Measurements from ENCODE around the gene CCDC70.
A peak's percentile ranks its signal among the peaks of the same experiment; 100 is the strongest.

The CCDC70 gene

GRCh38 chr13:51894239-51894638, 32.5 kb downstream of the CCDC70 start:
- H3K27ac ChIP-seq (replicated peaks) = no peak overlapping the region
- no peak for DNase-seq (ENCODE audit: low read depth in 1 of 2, low spot score in 1 of 2)
- TF ChIP-seq SPI1 (IDR thresholded peaks at IDR 0.05; ENCODE audit: borderline replicate concordance, low read depth) = no peak
- no peak for TF ChIP-seq GABPA (IDR thresholded peaks at IDR 0.05; ENCODE audit: low read depth)
- TF ChIP-seq, protein P1, sequence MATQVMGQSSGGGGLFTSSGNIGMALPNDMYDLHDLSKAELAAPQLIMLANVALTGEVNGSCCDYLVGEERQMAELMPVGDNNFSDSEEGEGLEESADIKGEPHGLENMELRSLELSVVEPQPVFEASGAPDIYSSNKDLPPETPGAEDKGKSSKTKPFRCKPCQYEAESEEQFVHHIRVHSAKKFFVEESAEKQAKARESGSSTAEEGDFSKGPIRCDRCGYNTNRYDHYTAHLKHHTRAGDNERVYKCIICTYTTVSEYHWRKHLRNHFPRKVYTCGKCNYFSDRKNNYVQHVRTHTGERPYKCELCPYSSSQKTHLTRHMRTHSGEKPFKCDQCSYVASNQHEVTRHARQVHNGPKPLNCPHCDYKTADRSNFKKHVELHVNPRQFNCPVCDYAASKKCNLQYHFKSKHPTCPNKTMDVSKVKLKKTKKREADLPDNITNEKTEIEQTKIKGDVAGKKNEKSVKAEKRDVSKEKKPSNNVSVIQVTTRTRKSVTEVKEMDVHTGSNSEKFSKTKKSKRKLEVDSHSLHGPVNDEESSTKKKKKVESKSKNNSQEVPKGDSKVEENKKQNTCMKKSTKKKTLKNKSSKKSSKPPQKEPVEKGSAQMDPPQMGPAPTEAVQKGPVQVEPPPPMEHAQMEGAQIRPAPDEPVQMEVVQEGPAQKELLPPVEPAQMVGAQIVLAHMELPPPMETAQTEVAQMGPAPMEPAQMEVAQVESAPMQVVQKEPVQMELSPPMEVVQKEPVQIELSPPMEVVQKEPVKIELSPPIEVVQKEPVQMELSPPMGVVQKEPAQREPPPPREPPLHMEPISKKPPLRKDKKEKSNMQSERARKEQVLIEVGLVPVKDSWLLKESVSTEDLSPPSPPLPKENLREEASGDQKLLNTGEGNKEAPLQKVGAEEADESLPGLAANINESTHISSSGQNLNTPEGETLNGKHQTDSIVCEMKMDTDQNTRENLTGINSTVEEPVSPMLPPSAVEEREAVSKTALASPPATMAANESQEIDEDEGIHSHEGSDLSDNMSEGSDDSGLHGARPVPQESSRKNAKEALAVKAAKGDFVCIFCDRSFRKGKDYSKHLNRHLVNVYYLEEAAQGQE (IDR thresholded peaks at IDR 0.05; ENCODE audit: insufficient replicate concordance, low read depth) = no peak
- TF ChIP-seq CTCF (IDR thresholded peaks at IDR 0.05; ENCODE audit: insufficient read depth, low read length) = no peak
- no peak for TF ChIP-seq POLR2AphosphoS5 (IDR thresholded peaks at IDR 0.05; ENCODE audit: low read depth)
- no peaks in the 10 kb centered on the region for H3K27me3 ChIP-seq (ENCODE audit: insufficient read depth, poor library complexity, severe bottlenecking)
- no peak overlapping the region for H3K4me3 ChIP-seq (replicated peaks; ENCODE audit: insufficient read depth, low read length)

- Histone ChIP-seq H3K27me3 (ENCODE audit: insufficient read depth, poor library complexity, severe bottlenecking) (no peaks in the 10 kb centered on the region), H3K4me3 (replicated peaks; ENCODE audit: insufficient read depth, low read length) (no peak overlapping the region), H3K27ac (replicated peaks) (no peak overlapping the region)
- peak; percentile 10 to 57 for DNase-seq (ENCODE audit: low read depth in 1 of 2, low spot score in 1 of 2)
- TF ChIP-seq POLR2AphosphoS5 (IDR thresholded peaks at IDR 0.05; ENCODE audit: low read depth) (no peak), GABPA (IDR thresholded peaks at IDR 0.05; ENCODE audit: low read depth) (no peak), SPI1 (IDR thresholded peaks at IDR 0.05; ENCODE audit: borderline replicate concordance, low read depth) (no peak), CTCF (IDR thresholded peaks at IDR 0.05; ENCODE audit: insufficient read depth, low read length) (peak; percentile 74)
- TF ChIP-seq, protein P1 (IDR thresholded peaks at IDR 0.05; ENCODE audit: insufficient replicate concordance, low read depth) = no peak
Observed at GRCh38 chr13:51895906-51896888, 34.4 kb downstream of the CCDC70 start.

- H3K27me3 ChIP-seq (ENCODE audit: insufficient read depth, poor library complexity, severe bottlenecking) = no peaks in the 10 kb centered on the region
- DNase-seq (ENCODE audit: low read depth in 1 of 2, low spot score in 1 of 2) = no peak
- TF ChIP-seq, protein P1 (IDR thresholded peaks at IDR 0.05; ENCODE audit: insufficient replicate concordance, low read depth) = no peak
- TF ChIP-seq CTCF (IDR thresholded peaks at IDR 0.05; ENCODE audit: insufficient read depth, low read length) = no peak
- no peak for TF ChIP-seq GABPA (IDR thresholded peaks at IDR 0.05; ENCODE audit: low read depth)
- no peak for TF ChIP-seq POLR2AphosphoS5 (IDR thresholded peaks at IDR 0.05; ENCODE audit: low read depth)
- TF ChIP-seq SPI1 (IDR thresholded peaks at IDR 0.05; ENCODE audit: borderline replicate concordance, low read depth) = no peak
- no peak overlapping the region for H3K27ac ChIP-seq (replicated peaks)
- H3K4me3 ChIP-seq (replicated peaks; ENCODE audit: insufficient read depth, low read length) = no peak overlapping the region
Observed at GRCh38 chr13:51900471-51900870, 38.7 kb downstream of the CCDC70 start.
